ENCODE measurements around the gene TGFBI.

Gene TGFBI

GRCh38 chr5:136081217-136081591 lies 52.4 kb downstream of the TGFBI start:
- Histone ChIP-seq H3K27ac (ENCODE audit: poor library complexity, severe bottlenecking) (no peak overlapping the region), H3K36me3 (ENCODE audit: low read depth) (no peaks in the 10 kb centered on the region), H3K9me3 (ENCODE audit: severe bottlenecking) (no peaks in the 10 kb centered on the region), H3K4me1 (ENCODE audit: insufficient read depth, poor library complexity, severe bottlenecking) (no peaks in the 10 kb centered on the region), H3K4me3 (ENCODE audit: severe bottlenecking) (no peak overlapping the region), H3K27me3 (ENCODE audit: insufficient read depth, poor library complexity, severe bottlenecking) (no peaks in the 10 kb centered on the region)
- ATAC-seq (ENCODE audit: low read depth), result no peak
- DNase-seq (ENCODE audit: low spot score), result no peak
- TF ChIP-seq CTCF (IDR thresholded peaks at IDR 0.05; ENCODE audit: poor library complexity, severe bottlenecking), result no peak

GRCh38 chr5:136082390-136083193 lies 53.8 kb downstream of the TGFBI start:
- Histone ChIP-seq H3K36me3 (ENCODE audit: low read depth) (no peaks in the 10 kb centered on the region), H3K4me3 (ENCODE audit: severe bottlenecking) (no peak overlapping the region), H3K27me3 (ENCODE audit: insufficient read depth, poor library complexity, severe bottlenecking) (no peaks in the 10 kb centered on the region), H3K9me3 (ENCODE audit: severe bottlenecking) (no peaks in the 10 kb centered on the region), H3K4me1 (ENCODE audit: insufficient read depth, poor library complexity, severe bottlenecking) (no peaks in the 10 kb centered on the region), H3K27ac (ENCODE audit: poor library complexity, severe bottlenecking) (no peak overlapping the region)
- peak; percentile 98 for TF ChIP-seq CTCF (IDR thresholded peaks at IDR 0.05; ENCODE audit: poor library complexity, severe bottlenecking)
- DNase-seq (ENCODE audit: low spot score) (no peak), ATAC-seq (ENCODE audit: low read depth) (peak; percentile 93)

GRCh38 chr5:136084698-136085097 lies 55.9 kb downstream of the TGFBI start:
- H3K4me1 ChIP-seq (ENCODE audit: insufficient read depth, poor library complexity, severe bottlenecking), result no peaks in the 10 kb centered on the region
- no peak overlapping the region for H3K4me3 ChIP-seq (ENCODE audit: severe bottlenecking)
- ATAC-seq (ENCODE audit: low read depth) (no peak), DNase-seq (ENCODE audit: low spot score) (no peak)
- H3K9me3 ChIP-seq (ENCODE audit: severe bottlenecking), result no peaks in the 10 kb centered on the region
- no peak overlapping the region for H3K27ac ChIP-seq (ENCODE audit: poor library complexity, severe bottlenecking)
- H3K27me3 ChIP-seq (ENCODE audit: insufficient read depth, poor library complexity, severe bottlenecking), result no peaks in the 10 kb centered on the region
- no peak for TF ChIP-seq CTCF (IDR thresholded peaks at IDR 0.05; ENCODE audit: poor library complexity, severe bottlenecking)
- H3K36me3 ChIP-seq (ENCODE audit: low read depth), result no peaks in the 10 kb centered on the region

- no peak for ATAC-seq (ENCODE audit: low read depth)
- Histone ChIP-seq H3K9me3 (ENCODE audit: severe bottlenecking) (no peaks in the 10 kb centered on the region), H3K27me3 (ENCODE audit: insufficient read depth, poor library complexity, severe bottlenecking) (no peaks in the 10 kb centered on the region), H3K27ac (ENCODE audit: poor library complexity, severe bottlenecking) (no peak overlapping the region), H3K4me1 (ENCODE audit: insufficient read depth, poor library complexity, severe bottlenecking) (no peaks in the 10 kb centered on the region), H3K4me3 (ENCODE audit: severe bottlenecking) (no peak overlapping the region), H3K36me3 (ENCODE audit: low read depth) (no peaks in the 10 kb centered on the region)
- DNase-seq (ENCODE audit: low spot score), result no peak
- no peak for TF ChIP-seq CTCF (IDR thresholded peaks at IDR 0.05; ENCODE audit: poor library complexity, severe bottlenecking)
Measured at GRCh38 chr5:136086783-136087566, 58.2 kb downstream of the TGFBI start.
